ENCODE measurements around the gene CASZ1. TPM values are rescaled to one million over a fixed set of nuclear protein-coding genes. Genes with fewer than 3 reads are reported as not detected.

The CASZ1 gene
- total RNA-seq, 1 donor = under 0.01 TPM

DNA sequence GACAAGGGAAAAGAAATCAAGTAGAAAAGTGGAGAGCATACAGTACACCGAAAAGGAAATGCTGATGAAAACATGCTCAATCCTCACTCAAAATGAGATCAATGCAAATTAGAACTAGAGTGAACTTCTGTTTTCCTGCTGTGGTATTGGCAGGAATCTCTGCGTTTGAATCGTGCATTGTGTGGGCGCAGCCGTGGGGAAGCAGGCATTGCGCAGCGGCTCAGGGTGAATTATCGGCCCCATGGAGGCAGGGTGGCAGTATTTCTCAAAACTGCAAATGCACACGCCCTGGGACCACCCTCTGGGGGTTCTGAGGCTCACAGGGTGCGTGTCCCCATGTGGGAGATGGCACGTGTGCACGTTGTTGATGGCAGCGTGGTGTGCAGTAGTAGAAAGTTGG lies 181.1 kb downstream of the CASZ1 start:
- no peak for TF ChIP-seq CTCF (IDR thresholded peaks at IDR 0.05; ENCODE audit: insufficient read depth, low read depth, low read length)
- no peak for DNase-seq (ENCODE audit: low read depth)
- no peak overlapping the region for H3K4me3 ChIP-seq (ENCODE audit: low read depth, low read length)

GRCh38 chr1:10614377-10615225 lies 181.8 kb downstream of the CASZ1 start:
- no peak for TF ChIP-seq CTCF (IDR thresholded peaks at IDR 0.05; ENCODE audit: insufficient read depth, low read depth, low read length)
- no peak overlapping the region for H3K4me3 ChIP-seq (ENCODE audit: low read depth, low read length)
- DNase-seq (ENCODE audit: low read depth) = no peak

DNA sequence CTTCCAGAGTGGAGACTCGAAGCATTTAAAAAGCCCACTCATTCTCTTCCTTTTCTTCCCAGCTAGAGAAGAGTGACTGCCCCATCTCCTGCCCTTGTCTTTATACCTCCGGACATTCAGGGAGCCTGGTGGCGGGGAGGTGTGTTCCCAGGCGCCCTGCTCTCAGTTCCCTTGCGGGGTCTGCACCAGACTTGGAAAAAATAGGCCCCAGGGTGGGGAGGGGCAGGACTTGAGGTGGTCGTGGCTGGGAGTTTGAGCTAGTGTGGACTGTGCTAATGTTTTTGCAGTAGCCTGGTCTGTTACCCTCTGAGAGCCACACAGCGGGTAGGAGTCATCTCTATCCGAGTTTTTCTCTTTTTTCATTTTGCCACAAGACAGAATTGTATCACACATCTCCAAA lies 182.6 kb downstream of the CASZ1 start:
- no peak for TF ChIP-seq CTCF (IDR thresholded peaks at IDR 0.05; ENCODE audit: insufficient read depth, low read depth, low read length)
- no peak overlapping the region for H3K4me3 ChIP-seq (ENCODE audit: low read depth, low read length)
- DNase-seq (ENCODE audit: low read depth) = no peak

- H3K4me3 ChIP-seq (ENCODE audit: low read depth, low read length) = no peak overlapping the region
- DNase-seq (ENCODE audit: low read depth) = no peak
- TF ChIP-seq CTCF (IDR thresholded peaks at IDR 0.05; ENCODE audit: insufficient read depth, low read depth, low read length) = no peak
Observed at GRCh38 chr1:10613340-10613739, 183.1 kb downstream of the CASZ1 start.

DNA sequence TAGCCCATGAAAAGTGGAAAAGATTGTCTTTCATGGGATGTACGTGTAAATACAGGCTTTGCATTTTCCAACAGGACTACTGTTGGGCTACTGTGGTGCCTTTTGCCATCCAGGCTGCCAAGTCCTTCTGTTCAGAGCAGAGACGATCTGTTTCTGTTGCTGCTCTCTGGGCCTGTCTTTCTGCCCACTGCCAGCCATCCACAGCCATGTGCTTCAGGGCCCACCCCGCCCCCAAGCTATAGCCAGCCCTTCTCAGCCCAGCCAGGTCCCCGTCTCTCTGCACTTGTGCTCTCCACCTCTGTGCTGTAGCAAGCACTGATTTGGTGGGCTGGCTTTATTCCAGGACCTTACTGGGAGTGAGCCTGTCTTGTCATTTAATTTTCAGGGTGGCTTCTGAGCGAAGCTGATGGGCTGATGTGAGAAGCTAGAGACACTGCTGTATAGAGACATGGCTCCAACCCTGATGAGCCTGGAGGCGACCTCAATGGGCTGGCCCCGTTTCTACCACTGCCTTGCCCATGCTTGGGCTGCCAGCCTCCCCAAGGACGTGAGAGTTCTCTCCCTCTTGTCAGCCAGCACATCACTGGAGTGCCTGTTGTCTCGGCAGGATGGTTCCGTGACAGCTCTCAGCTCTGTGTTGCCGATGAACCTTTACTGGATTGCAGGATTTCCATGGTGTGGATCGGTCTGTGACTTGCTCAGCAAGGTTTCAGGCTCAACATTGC lies 183.8 kb downstream of the CASZ1 start:
- H3K4me3 ChIP-seq (ENCODE audit: low read depth, low read length) = no peak overlapping the region
- TF ChIP-seq CTCF (IDR thresholded peaks at IDR 0.05; ENCODE audit: insufficient read depth, low read depth, low read length) = no peak
- DNase-seq (ENCODE audit: low read depth) = no peak

DNA sequence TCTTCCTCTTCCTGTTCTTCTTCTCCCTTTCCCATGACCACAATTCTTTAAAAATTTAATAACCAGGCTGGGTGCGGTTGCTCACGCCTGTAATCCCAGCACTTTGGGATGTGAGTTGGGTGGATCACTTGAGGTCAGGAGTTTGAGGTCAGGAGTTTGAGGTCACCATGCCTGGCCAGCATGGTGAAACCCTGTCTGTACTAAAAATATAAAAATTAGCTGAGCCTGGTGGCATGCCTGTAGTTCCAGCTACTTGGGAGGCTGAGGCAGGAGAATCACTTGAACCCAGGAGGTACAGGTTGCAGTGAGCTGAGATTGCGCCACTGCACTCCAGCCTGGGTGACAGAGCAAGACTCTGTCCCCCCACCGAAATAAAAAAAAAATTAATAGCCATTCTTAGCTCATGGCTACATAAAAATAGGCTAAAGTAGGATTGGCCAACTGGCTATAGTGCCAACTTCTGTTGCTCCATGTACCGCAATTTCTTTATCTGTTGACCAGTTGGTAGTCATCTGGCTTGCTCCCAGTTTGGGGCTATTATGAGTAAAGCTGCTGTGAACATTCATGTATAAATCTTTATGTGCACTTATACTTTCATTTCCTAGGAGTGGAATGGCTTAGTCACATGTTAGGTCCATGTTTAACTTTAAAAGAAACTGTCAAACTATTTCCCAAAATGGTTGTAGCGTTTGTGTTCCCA lies 185.4 kb downstream of the CASZ1 start:
- no peak for TF ChIP-seq CTCF (IDR thresholded peaks at IDR 0.05; ENCODE audit: insufficient read depth, low read depth, low read length)
- no peak overlapping the region for H3K4me3 ChIP-seq (ENCODE audit: low read depth, low read length)
- DNase-seq (ENCODE audit: low read depth) = no peak

All from fibroblast of villous mesenchyme (primary cell).